Mesendoderm (in vitro differentiated cells): Measurements from ENCODE around the gene RIOK3.

Experiments
- DNase-seq: peaks from one replicate; pipeline ENCODE4 v3.0.0; 2013
- H2AK5ac ChIP-seq: 2 replicates; pipeline ENCODE4 v1.6.1; 2013; ENCODE audit warnings: low read length, inconsistent platforms
- H2BK120ac ChIP-seq: 2 replicates; pipeline ENCODE4 v1.6.1; 2013; ENCODE audit warnings: low read depth, mild to moderate bottlenecking, low read length, moderate library complexity, mixed read lengths
- H2BK15ac ChIP-seq: replicated peaks from 2 replicates; pipeline ENCODE4 v1.6.1; 2013; ENCODE audit warnings: low read depth, mild to moderate bottlenecking, moderate library complexity
- H2BK5ac ChIP-seq: 2 replicates; pipeline ENCODE4 v1.6.1; 2013; ENCODE audit warnings: low read length, inconsistent platforms
- H3K18ac ChIP-seq: 2 replicates; pipeline ENCODE4 v1.6.1; 2013; ENCODE audit warnings: mild to moderate bottlenecking, low read length, mixed read lengths
- H3K23ac ChIP-seq: one replicate; pipeline ENCODE4 v1.6.1; 2013; ENCODE audit warnings: low read length
- H3K27ac ChIP-seq: 2 replicates; pipeline ENCODE4 v1.5.1; 2013; ENCODE audit warnings: low read depth, mild to moderate bottlenecking, inconsistent platforms, low read length, moderate library complexity
- H3K27me3 ChIP-seq: 2 replicates; pipeline ENCODE4 v1.6.1; 2013; ENCODE audit warnings: low read length, control low read depth, mild to moderate bottlenecking, inconsistent platforms; ENCODE audit not compliant: insufficient read depth, poor library complexity
- H3K36me3 ChIP-seq: 2 replicates; pipeline ENCODE4 v1.6.1; 2013; ENCODE audit warnings: low read length, inconsistent platforms; ENCODE audit not compliant: control insufficient read depth, insufficient read depth
- H3K4ac ChIP-seq: one replicate; pipeline ENCODE4 v1.6.1; 2013; ENCODE audit warnings: low read depth, mild to moderate bottlenecking, low read length, moderate library complexity
- H3K4me1 ChIP-seq: 2 replicates; pipeline ENCODE4 v1.6.1; 2013; ENCODE audit warnings: low read depth, low read length, inconsistent platforms; ENCODE audit not compliant: control insufficient read depth
- H3K4me2 ChIP-seq: 2 replicates; pipeline ENCODE4 v1.6.1; 2013; ENCODE audit warnings: low read length
- H3K4me3 ChIP-seq: 2 replicates; pipeline ENCODE4 v1.5.1; 2013; ENCODE audit warnings: mild to moderate bottlenecking, low read length
- H3K56ac ChIP-seq: one replicate; pipeline ENCODE4 v1.6.1; 2013; ENCODE audit warnings: low read length
- H3K79me1 ChIP-seq: 2 replicates; pipeline ENCODE4 v1.6.1; 2013; ENCODE audit warnings: low read length, inconsistent platforms
- H3K79me2 ChIP-seq: 2 replicates; pipeline ENCODE4 v1.6.1; 2013; ENCODE audit warnings: mild to moderate bottlenecking, low read length; ENCODE audit not compliant: control insufficient read depth, insufficient read depth
- H3K9ac ChIP-seq: 2 replicates; pipeline ENCODE4 v1.6.1; 2013; ENCODE audit warnings: low read length, inconsistent platforms
- H4K5ac ChIP-seq: one replicate; pipeline ENCODE4 v1.6.1; 2013; ENCODE audit warnings: low read length
- H4K8ac ChIP-seq: one replicate; pipeline ENCODE4 v1.6.1; 2013; ENCODE audit warnings: low read depth, mild to moderate bottlenecking, control low read depth, low read length, moderate library complexity
- WGBS: extraction: QIAGEN DNeasy Blood & Tissue Kit; methylation state at CpG from one replicate; pipeline ENCODE4 v1.1.7; 2013; ENCODE audit warnings: low lambda C conversion rate, missing lambda C conversion rate; ENCODE audit not compliant: insufficient coverage; ENCODE audit errors: extremely low coverage; 5-methylcytosine and 5-hydroxymethylcytosine counted together

RIOK3 gene

DNA sequence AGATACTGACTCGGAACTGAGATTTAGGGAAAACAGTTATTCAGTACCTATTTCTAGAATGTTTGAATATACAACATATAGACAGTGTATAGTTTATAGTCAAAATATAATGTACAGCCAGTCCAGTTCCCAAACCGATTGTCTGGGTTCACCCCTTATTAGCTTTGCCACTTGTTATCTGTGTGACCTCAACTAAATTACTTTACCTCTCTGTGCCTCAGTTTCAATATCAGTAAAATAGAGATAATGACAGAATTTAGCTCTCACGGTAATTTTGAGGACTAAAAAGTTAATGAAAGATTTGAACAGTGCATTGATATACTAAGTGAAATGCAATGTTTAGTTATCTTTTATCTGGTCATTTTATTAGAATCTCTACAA is 750 bp upstream of the RIOK3 start:
- DNase-seq = no peak
- Histone ChIP-seq H3K56ac (no peak overlapping the region), H3K4me3 (no peak overlapping the region), H2BK5ac (no peak overlapping the region), H2BK120ac (no peak overlapping the region), H3K18ac (no peak overlapping the region), H3K79me2 (peaks cover 14% of the 10 kb centered on the region), H3K27ac (no peak overlapping the region), H4K8ac (no peak overlapping the region), H2BK15ac (no peak overlapping the region), H3K27me3 (no peaks in the 10 kb centered on the region), H3K4me1 (no peaks in the 10 kb centered on the region), H3K79me1 (peaks cover 9% of the 10 kb centered on the region), H2AK5ac (no peak overlapping the region), H4K5ac (no peak overlapping the region), H3K4ac (no peak overlapping the region), H3K23ac (no peak overlapping the region), H3K9ac (no peak overlapping the region), H3K4me2 (no peak overlapping the region), H3K36me3 (no peaks in the 10 kb centered on the region)
- WGBS = no CpG with 5 or more reads among the region's 3 CpGs

DNA sequence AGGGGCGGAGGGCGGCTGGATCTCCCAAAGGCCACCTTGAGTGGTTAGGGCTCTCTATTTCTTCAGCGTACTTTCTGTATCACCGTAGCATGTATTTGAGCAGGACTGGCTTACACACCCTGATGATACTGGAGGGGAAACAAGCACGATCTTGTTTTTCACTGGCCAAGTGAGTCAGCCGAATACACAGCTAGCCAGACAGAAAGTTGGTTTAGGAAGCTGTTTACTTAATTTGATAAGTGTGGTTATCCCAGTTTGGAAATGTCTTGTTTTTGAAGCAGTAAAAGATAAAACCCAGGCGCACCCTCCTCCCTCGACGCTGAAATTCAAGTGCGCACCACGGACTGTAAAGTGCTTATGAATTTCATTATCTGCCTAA is 582 bp downstream of the RIOK3 start:
- Histone ChIP-seq H2AK5ac (no peak overlapping the region), H3K56ac (peak overlapping the region; percentile 99), H3K23ac (no peak overlapping the region), H4K8ac (no peak overlapping the region), H3K4me2 (peak overlapping the region; percentile 94), H3K18ac (no peak overlapping the region), H3K4ac (no peak overlapping the region), H2BK15ac (no peak overlapping the region), H2BK5ac (no peak overlapping the region), H3K27me3 (no peaks in the 10 kb centered on the region), H3K79me1 (peaks cover 14% of the 10 kb centered on the region), H4K5ac (no peak overlapping the region), H3K79me2 (peaks cover 18% of the 10 kb centered on the region), H3K9ac (peak overlapping the region; percentile 95), H2BK120ac (no peak overlapping the region), H3K4me1 (no peaks in the 10 kb centered on the region), H3K36me3 (no peaks in the 10 kb centered on the region), H3K27ac (no peak overlapping the region), H3K4me3 (peak overlapping the region; percentile 100)
- peak; percentile 25 for DNase-seq
- no CpG with 5 or more reads among the region's 11 CpGs for WGBS

DNA sequence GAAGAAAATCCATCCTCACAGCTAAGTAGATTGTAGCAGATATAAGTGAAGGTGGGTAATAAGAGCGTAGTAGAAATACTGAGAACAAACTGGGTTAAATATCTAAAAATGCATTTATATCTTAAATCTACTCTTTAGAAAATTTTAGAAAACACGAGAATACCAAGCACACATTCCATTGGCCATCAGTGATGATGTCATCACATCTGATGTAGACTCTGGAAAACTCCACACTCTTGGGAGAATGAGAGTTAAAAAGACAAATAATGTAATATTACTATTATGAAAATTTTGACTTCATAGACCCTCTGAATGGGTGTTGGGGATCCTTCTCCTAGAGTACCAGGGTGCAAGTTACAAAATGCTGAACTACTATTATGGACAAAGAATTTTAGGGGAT is 3.7 kb downstream of the RIOK3 start:
- Histone ChIP-seq H4K5ac (no peak overlapping the region), H3K79me2 (peaks cover 27% of the 10 kb centered on the region), H3K27me3 (no peaks in the 10 kb centered on the region), H3K18ac (no peak overlapping the region), H2AK5ac (no peak overlapping the region), H2BK120ac (no peak overlapping the region), H3K4ac (no peak overlapping the region), H3K79me1 (peaks cover 21% of the 10 kb centered on the region), H3K23ac (no peak overlapping the region), H2BK5ac (no peak overlapping the region), H3K4me2 (no peak overlapping the region), H3K36me3 (no peaks in the 10 kb centered on the region), H3K27ac (no peak overlapping the region), H2BK15ac (no peak overlapping the region), H4K8ac (no peak overlapping the region), H3K9ac (no peak overlapping the region), H3K4me3 (no peak overlapping the region), H3K56ac (no peak overlapping the region), H3K4me1 (no peaks in the 10 kb centered on the region)
- DNase-seq = no peak
- no CpG with 5 or more reads among the region's 2 CpGs for WGBS

- WGBS = no CpG with 5 or more reads among the region's 3 CpGs
- H3K4me2 ChIP-seq = no peak overlapping the region
- no peak overlapping the region for H2AK5ac ChIP-seq
- H4K8ac ChIP-seq = no peak overlapping the region
- no peak for DNase-seq
- H3K4me3 ChIP-seq = no peak overlapping the region
- no peak overlapping the region for H3K23ac ChIP-seq
- peaks cover 13% of the 10 kb centered on the region for H3K79me1 ChIP-seq
- H3K9ac ChIP-seq = no peak overlapping the region
- no peak overlapping the region for H2BK5ac ChIP-seq
- no peaks in the 10 kb centered on the region for H3K27me3 ChIP-seq
- no peak overlapping the region for H4K5ac ChIP-seq
- H3K79me2 ChIP-seq = peaks cover 19% of the 10 kb centered on the region
- H3K56ac ChIP-seq = no peak overlapping the region
- H3K18ac ChIP-seq = no peak overlapping the region
- no peak overlapping the region for H3K4ac ChIP-seq
- no peak overlapping the region for H3K27ac ChIP-seq
- H2BK120ac ChIP-seq = no peak overlapping the region
- peaks cover 5% of the 10 kb centered on the region for H3K36me3 ChIP-seq
- no peak overlapping the region for H2BK15ac ChIP-seq
- H3K4me1 ChIP-seq = no peaks in the 10 kb centered on the region
Measured at GRCh38 chr18:23458830-23459529, 5.9 kb downstream of the RIOK3 start.

GRCh38 chr18:23459530-23459921 is 6.4 kb downstream of the RIOK3 start:
- Histone ChIP-seq H2BK5ac (no peak overlapping the region), H2AK5ac (no peak overlapping the region), H3K27ac (no peak overlapping the region), H4K8ac (no peak overlapping the region), H2BK120ac (no peak overlapping the region), H3K4me3 (no peak overlapping the region), H2BK15ac (no peak overlapping the region), H3K4me2 (no peak overlapping the region), H3K4me1 (no peaks in the 10 kb centered on the region), H3K18ac (no peak overlapping the region), H3K23ac (no peak overlapping the region), H3K9ac (no peak overlapping the region), H3K4ac (no peak overlapping the region), H3K56ac (no peak overlapping the region), H3K27me3 (no peaks in the 10 kb centered on the region), H3K79me1 (peaks cover 11% of the 10 kb centered on the region), H3K79me2 (peaks cover 15% of the 10 kb centered on the region), H4K5ac (no peak overlapping the region), H3K36me3 (peaks cover 5% of the 10 kb centered on the region)
- no peak for DNase-seq
- WGBS = no CpG with 5 or more reads among the region's 7 CpGs
